UCSD-AML1 (cell line): ENCODE measurements around the gene AIMP1.
"Not testable (repeated sequence)": the region's sequence is repeated elsewhere in the genome, so short reads cannot be mapped to it uniquely, and the experiment has no call there.

ENCODE experiments used
- DNase-seq: peaks from one replicate; lab custom pipeline; 2025; ENCODE audit not compliant: unreplicated experiment; lab: John Stamatoyannopoulos, UW

AIMP1 gene

GRCh38 chr4:106347167-106347566 lies 30.8 kb downstream of the AIMP1 start:
- DNase-seq, result no peak

DNA sequence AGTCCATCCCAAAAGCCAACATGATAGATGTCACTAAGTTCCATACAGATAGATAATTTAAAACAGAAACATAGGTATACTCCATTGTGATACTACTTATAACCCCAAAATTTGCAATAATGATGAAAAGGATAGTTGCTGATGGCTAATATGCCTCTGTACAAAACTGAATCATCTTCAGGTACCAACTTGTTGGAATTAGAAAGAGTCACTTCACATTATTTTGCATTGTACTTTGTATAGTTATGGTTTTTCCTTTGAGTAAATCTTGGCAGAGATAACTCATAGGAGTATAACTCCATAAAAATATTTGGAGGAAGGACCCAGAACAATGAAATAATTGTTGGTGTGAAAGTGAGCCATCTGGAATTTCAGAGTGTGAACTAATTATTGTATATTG lies 34.7 kb downstream of the AIMP1 start:
- no peak for DNase-seq

GRCh38 chr4:106353786-106354185 lies 37.4 kb downstream of the AIMP1 start:
- no peak for DNase-seq

DNA sequence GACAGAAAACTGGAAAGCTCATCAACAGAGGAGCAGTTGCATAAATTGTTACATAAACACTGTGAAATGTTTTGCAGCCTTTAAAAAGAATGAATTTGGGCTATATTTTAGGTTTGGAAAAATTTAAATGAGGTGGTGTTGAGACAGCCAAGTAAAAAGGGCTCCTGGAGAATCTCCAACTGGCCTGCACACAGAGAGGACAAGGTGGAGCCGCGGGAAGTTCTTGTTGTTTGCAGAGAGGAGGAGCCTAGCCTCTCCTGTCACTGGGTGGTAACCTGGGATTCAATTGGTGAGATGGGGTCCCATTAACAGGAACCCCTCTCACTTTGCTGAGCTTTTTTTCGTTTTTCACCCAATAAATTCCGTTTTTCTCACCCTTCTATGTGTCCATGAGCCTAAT lies 38.8 kb downstream of the AIMP1 start:
- no peak for DNase-seq

DNA sequence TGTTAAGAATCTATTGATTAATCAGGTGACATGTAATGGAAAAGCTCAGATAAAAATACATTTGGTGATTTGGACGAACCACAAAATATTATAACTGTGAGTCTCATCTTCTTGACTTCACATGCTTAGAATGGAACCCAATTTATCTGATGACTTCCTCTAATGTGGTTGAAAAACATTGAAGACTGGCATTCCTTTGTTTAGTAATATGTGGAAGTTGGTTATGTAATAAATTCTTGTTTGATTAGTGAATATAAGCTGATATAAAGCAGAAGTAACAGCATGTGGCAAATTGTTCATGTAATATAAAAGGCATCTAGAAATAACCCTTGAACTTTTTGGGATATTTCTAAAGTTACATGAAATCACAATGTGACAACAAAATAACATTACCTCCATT lies 42.5 kb downstream of the AIMP1 start:
- no peak for DNase-seq

- DNase-seq, result no peak
Observed at GRCh38 chr4:106362086-106362825, 45.9 kb downstream of the AIMP1 start.

- DNase-seq, result no peak
Observed at GRCh38 chr4:106364282-106364681, 47.9 kb downstream of the AIMP1 start.

DNA sequence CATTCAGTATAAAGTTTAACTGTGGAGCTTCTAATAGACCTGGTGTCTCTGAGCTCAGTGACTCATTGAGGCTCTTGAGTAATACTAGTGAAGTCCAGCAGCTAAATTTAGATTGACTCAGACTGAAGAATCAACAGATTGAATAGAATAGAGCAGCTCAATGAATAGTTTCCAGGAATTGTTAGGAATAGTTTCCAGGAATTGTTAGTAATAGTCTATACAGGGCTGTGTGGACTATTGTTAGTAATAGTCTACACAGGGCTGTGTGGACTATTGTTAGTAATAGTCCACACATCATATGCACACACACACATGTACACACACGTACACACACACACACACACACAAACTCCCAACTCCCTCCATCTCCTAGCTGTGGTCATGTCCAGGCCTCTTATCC lies 49.3 kb downstream of the AIMP1 start:
- DNase-seq, result no peak

DNA sequence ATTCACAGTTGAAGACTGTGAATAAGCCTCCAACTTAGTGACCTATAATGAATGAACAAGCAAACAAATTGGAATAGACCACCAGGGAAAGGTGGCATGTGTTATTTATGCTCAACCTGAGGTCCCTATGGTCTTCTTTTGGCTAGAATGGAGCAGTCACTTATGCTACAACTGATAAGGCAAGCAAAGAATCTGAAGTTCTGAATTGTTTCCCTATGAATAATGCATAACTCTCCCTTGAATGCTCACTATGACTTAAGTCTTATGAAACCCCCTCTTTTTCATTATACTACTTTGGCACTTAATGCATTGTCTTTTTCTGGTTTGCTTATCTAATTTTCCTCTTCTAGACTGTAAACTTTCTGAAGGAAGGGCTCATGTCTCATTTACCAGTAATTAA lies 49.7 kb downstream of the AIMP1 start:
- no peak for DNase-seq

DNA sequence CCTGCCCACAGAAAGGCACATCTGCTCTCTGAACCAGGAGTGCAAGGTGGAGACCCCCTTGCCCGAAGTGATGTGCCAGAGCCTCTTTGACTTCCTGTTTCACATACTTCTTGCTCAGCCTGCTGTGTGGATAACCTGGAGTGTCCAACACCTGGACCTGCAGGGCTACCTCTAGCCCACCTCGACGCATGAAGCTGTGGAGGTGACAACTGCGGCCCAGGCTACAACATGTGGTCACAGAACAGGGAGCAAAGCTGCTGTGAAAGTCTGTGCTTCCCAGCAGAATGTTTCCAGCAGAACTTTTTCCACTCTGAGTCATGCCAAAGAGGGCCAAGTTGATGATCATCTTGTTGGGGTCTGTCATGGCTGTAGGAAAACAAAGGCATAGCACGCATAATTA lies 50.7 kb downstream of the AIMP1 start:
- no peak for DNase-seq

GRCh38 chr4:106368678-106369077 lies 52.3 kb downstream of the AIMP1 start, which contains the start of gene GIMD1:
TSS of gene GIMD1 (minus strand) at chr4:106368778. CDS start at chr4:106367435, 1,343 bp downstream.
- DNase-seq, result no peak

GRCh38 chr4:106369456-106370060 lies 53.2 kb downstream of the AIMP1 start:
- DNase-seq, result no peak

DNA sequence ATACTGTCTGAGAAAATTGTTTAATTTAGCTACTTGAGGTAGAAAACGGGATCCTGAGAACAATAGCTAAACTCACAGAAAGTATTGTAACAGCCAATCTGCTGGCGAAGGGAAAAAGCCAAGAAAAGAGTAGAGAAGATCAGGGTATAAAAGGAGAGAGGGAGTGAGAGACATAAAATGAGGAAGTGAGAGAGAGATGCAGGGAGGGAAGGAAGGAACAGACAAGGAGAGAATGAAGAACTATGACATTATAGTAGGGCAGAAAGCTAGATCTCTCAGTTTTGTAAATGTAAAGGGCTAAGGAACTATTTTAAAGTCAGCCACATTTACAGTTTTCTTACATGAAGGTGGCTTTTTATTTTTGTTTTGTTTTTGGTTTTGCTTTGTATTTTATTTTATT lies 53.9 kb downstream of the AIMP1 start:
- no peak for DNase-seq

- no peak for DNase-seq
Observed at GRCh38 chr4:106371161-106371560, 54.8 kb downstream of the AIMP1 start.

- DNase-seq, result no peak
Observed at GRCh38 chr4:106373026-106373425, 56.7 kb downstream of the AIMP1 start.

GRCh38 chr4:106380179-106380578 lies 63.8 kb downstream of the AIMP1 start:
- no peak for DNase-seq

DNA sequence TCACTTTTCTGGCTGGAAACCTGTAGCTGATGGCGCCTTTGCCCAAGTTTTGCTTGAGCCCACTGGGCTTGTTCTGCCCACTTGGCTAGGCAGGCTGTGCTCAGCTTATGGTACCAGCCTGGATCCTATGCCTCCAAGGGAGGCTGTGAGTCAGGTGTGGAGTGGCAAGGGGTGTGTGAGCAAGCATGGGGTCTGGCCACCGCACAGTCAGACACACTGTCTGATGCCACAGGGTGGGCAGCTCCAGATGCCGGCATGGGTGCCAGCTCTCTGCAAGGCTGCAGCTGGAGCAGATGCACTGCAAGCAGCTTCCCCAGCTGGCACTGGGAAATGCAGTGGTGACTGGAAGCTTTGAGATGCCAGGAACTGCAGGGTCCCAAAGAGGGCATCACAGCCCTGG lies 68.5 kb downstream of the AIMP1 start:
- no peak for DNase-seq

DNA sequence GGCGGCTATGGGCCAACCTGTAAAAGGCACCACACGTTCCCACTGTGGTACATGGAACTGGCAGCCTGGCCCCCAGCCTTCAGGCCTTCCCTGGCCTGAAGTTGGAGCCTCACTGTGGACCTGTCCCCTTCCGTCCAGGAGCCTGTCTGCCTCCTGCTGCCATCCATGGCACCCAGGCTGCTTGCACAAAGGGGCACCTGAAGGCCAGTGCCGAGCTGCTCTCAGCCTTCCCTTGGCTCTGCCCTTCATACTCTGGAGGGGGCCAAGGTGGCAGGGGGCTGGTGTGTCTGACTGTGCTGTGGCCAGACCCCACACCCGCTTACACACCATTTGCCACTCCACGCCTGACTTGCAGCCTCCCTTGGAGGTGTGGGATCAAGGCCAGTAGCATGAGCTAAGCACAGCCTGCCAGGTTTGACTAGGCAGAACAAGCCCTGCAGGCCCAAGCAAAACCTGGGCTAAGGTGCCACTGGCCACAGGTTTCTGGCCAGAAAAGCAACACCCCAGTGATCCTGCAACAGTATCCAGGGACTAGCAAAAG lies 69.6 kb downstream of the AIMP1 start:
- no peak for DNase-seq

- no peak for DNase-seq
Observed at GRCh38 chr4:106395582-106395981, 79.2 kb downstream of the AIMP1 start.

DNA sequence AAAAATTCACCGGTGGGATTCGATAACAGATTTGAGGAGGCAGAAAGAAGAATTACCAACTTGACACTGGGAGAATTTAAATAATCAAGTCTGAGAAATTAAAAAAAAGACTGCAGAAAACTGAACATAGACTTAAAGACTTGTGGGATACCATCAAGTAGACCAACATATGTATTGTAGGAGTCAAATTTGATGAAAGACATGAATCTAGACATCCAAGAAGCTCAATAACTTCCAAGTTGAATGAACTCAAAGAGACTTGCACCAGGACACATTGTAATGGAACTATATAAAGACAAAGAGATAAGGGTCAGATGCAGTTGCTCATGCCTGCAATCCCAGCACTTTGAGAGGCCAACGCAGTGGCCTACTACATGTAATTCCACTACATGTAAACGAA lies 82.5 kb downstream of the AIMP1 start:
- DNase-seq, result not testable (repeated sequence)
